Measurements from ENCODE around the gene PLCB3. TPM values are rescaled to one million over a fixed set of nuclear protein-coding genes. Genes with fewer than 3 reads are reported as not detected.

The PLCB3 gene
- total and polyA plus RNA-seq, 10 of the 15 experiments (the other 5 are each of a cell fraction or from before 2014, with no cell fraction given), result 0.03 to 10.3 (median 3.3) TPM

GRCh38 chr11:64248578-64248977, 2.8 kb upstream of the PLCB3 start (continued):
- TF ChIP-seq SRF (IDR thresholded peaks at IDR 0.05; ENCODE audit: low read depth in 2 of 2, low read length in 2 of 2), result no peak
- TF ChIP-seq IKZF1 (conservative IDR thresholded peaks at IDR 0.05), result no peak
- no peak for TF ChIP-seq SIN3A (IDR thresholded peaks at IDR 0.05; ENCODE audit: low read depth, low read length)

GRCh38 chr11:64249038-64249437, 2.3 kb upstream of the PLCB3 start:
- Histone ChIP-seq H3K27me3 (replicated peaks in 1 of 2; ENCODE audit: control insufficient read depth in 2 of 2, insufficient read depth in 2 of 2, low read length in 1 of 2) (no peaks in the 10 kb centered on the region), H3K9me3 (replicated peaks; ENCODE audit: control insufficient read depth, insufficient read depth, low read length) (no peaks in the 10 kb centered on the region), H3K36me3 (ENCODE audit: control insufficient read depth in 2 of 2, insufficient read depth in 2 of 2, low read length in 1 of 2) (peaks cover 0 to 5% of the 10 kb centered on the region in 2 experiments; a peak in 2 of 4 replicates), H3K27ac (ENCODE audit: control insufficient read depth, insufficient read depth) (no peak overlapping the region), H4K20me1 (ENCODE audit: control insufficient read depth, insufficient read depth) (no peaks in the 10 kb centered on the region), H3K79me2 (ENCODE audit: control insufficient read depth, insufficient read depth, low read length) (peaks cover 21% of the 10 kb centered on the region), H3K9ac (ENCODE audit: control insufficient read depth, insufficient read depth, low read length) (no peak overlapping the region), H3K4me2 (ENCODE audit: control insufficient read depth, insufficient read depth) (no peak overlapping the region), H2AFZ (ENCODE audit: control insufficient read depth, low read depth, low read length) (no peak overlapping the region), H3K4me1 (ENCODE audit: control insufficient read depth, insufficient read depth, low read length) (peaks cover 10% of the 10 kb centered on the region), H3K4me3 (no peak overlapping the region)
- WGBS (ENCODE audit: insufficient coverage, insufficient replicate concordance, low lambda C conversion rate, missing lambda C conversion rate), result 67% methylated on average over 4 of the region's 4 CpGs
- no peak for DNase-seq (ENCODE audit: low read depth, low spot score)
- in situ Hi-C loops (cut with MboI) (loop anchor here (25.0 kb wide), 1 partner anchor 1613 kb away; the partner anchor contains the start of genes CFL1, EFEMP2 and MUS81), intact Hi-C loops (cut with micrococcal nuclease; ENCODE audit: unreplicated experiment) (no loop called here)
- ChIA-PET SMC1A (ENCODE audit: uncharacterized antibody, unreplicated experiment) (no interaction called here), POLR2A (interaction anchor here (1.6 to 1.8 kb wide), 2 partner anchors 8 to 10 kb away, joined by 7 to 9 read pairs; partner anchors contain the start of gene FKBP2), CTCF (interaction anchor here (0.8 to 4.8 kb wide), 5 partner anchors 8 to 106 kb away, joined by 3 to 64 read pairs (median 31); partner anchors contain the start of genes CATSPERZ, FERMT3 and FKBP2), RAD21 (ENCODE audit: unreplicated experiment) (interaction anchor here (1.9 to 8.6 kb wide), 2 partner anchors 43 to 52 kb away, joined by 7 to 104 read pairs; partner anchors contain the start of genes CATSPERZ and FERMT3)
- FAIRE-seq, result no peak
- BruUV-seq (replicated peaks), result no TSS peak
- no peak for ATAC-seq
- TF ChIP-seq BCL11A (IDR thresholded peaks at IDR 0.05; ENCODE audit: low read depth, low read length) (no peak), FOXM1 (IDR thresholded peaks at IDR 0.05; ENCODE audit: low read depth, low read length) (no peak), HCFC1 (IDR thresholded peaks at IDR 0.05; ENCODE audit: low read length) (no peak), POLR2A (IDR thresholded peaks at IDR 0.05; ENCODE audit: low read depth, low read length) (no peak), SIN3A (IDR thresholded peaks at IDR 0.05; ENCODE audit: low read depth, low read length) (no peak), STAT1 (conservative IDR thresholded peaks at IDR 0.05) (no peak), ATF3 (IDR thresholded peaks at IDR 0.05; ENCODE audit: borderline replicate concordance, extremely low read depth, low read depth, low read length) (no peak), SMAD1 (IDR thresholded peaks at IDR 0.05; ENCODE audit: low read depth, partially characterized antibody) (no peak), BRCA1 (IDR thresholded peaks at IDR 0.05; ENCODE audit: low read depth, low read length) (no peak), EED (IDR thresholded peaks at IDR 0.05; ENCODE audit: low read depth) (no peak), NFXL1 (IDR thresholded peaks at IDR 0.05; ENCODE audit: borderline replicate concordance) (no peak), E2F8 (IDR thresholded peaks at IDR 0.05; ENCODE audit: low read depth, partially characterized antibody) (no peak), IRF5 (IDR thresholded peaks at IDR 0.05; ENCODE audit: borderline replicate concordance) (no peak), YBX1 (IDR thresholded peaks at IDR 0.05) (no peak), SPI1 (IDR thresholded peaks at IDR 0.05; ENCODE audit: borderline replicate concordance, insufficient read depth, low read depth, low read length) (no peak)
